ENCODE measurements around the gene IQGAP2.

IQGAP2 gene

GRCh38 chr5:76372323-76373054, 30.6 kb upstream of the IQGAP2 start:
- peaks cover 6% of the 10 kb centered on the region for H3K4me1 ChIP-seq (ENCODE audit: control insufficient read depth, insufficient read depth, low read length)
- no peak overlapping the region for H3K4me3 ChIP-seq (ENCODE audit: low read length)
- H3K27me3 ChIP-seq (replicated peaks; ENCODE audit: control insufficient read depth, insufficient read depth, low read length) = peaks cover 7% of the 10 kb centered on the region
- no peaks in the 10 kb centered on the region for H3K9me3 ChIP-seq (ENCODE audit: control insufficient read depth, low read length)
- H3K36me3 ChIP-seq (ENCODE audit: control insufficient read depth, insufficient read depth, low read length, severe bottlenecking) = no peaks in the 10 kb centered on the region
- H3K9ac ChIP-seq (ENCODE audit: low read length) = no peak overlapping the region
- DNase-seq (ENCODE audit: low read depth) = peak; percentile 70

GRCh38 chr5:76376148-76376865, 26.8 kb upstream of the IQGAP2 start:
- DNase-seq (ENCODE audit: low read depth) = no peak
- H3K4me1 ChIP-seq (ENCODE audit: control insufficient read depth, insufficient read depth, low read length) = peaks cover 6% of the 10 kb centered on the region
- H3K36me3 ChIP-seq (ENCODE audit: control insufficient read depth, insufficient read depth, low read length, severe bottlenecking) = no peaks in the 10 kb centered on the region
- H3K4me3 ChIP-seq (ENCODE audit: low read length) = no peak overlapping the region
- no peak overlapping the region for H3K9ac ChIP-seq (ENCODE audit: low read length)
- no peaks in the 10 kb centered on the region for H3K9me3 ChIP-seq (ENCODE audit: control insufficient read depth, low read length)
- H3K27me3 ChIP-seq (replicated peaks; ENCODE audit: control insufficient read depth, insufficient read depth, low read length) = peaks cover 14% of the 10 kb centered on the region

GRCh38 chr5:76376866-76377230, 26.2 kb upstream of the IQGAP2 start:
- DNase-seq (ENCODE audit: low read depth) = no peak
- Histone ChIP-seq H3K4me3 (ENCODE audit: low read length) (no peak overlapping the region), H3K9me3 (ENCODE audit: control insufficient read depth, low read length) (no peaks in the 10 kb centered on the region), H3K36me3 (ENCODE audit: control insufficient read depth, insufficient read depth, low read length, severe bottlenecking) (no peaks in the 10 kb centered on the region), H3K4me1 (ENCODE audit: control insufficient read depth, insufficient read depth, low read length) (peaks cover 6% of the 10 kb centered on the region), H3K27me3 (replicated peaks; ENCODE audit: control insufficient read depth, insufficient read depth, low read length) (peaks cover 14% of the 10 kb centered on the region), H3K9ac (ENCODE audit: low read length) (no peak overlapping the region)

GRCh38 chr5:76378355-76378754, 24.7 kb upstream of the IQGAP2 start:
- DNase-seq (ENCODE audit: low read depth) = no peak
- no peak overlapping the region for H3K9ac ChIP-seq (ENCODE audit: low read length)
- peaks cover 14% of the 10 kb centered on the region for H3K27me3 ChIP-seq (replicated peaks; ENCODE audit: control insufficient read depth, insufficient read depth, low read length)
- no peaks in the 10 kb centered on the region for H3K9me3 ChIP-seq (ENCODE audit: control insufficient read depth, low read length)
- H3K4me3 ChIP-seq (ENCODE audit: low read length) = no peak overlapping the region
- no peaks in the 10 kb centered on the region for H3K4me1 ChIP-seq (ENCODE audit: control insufficient read depth, insufficient read depth, low read length)
- H3K36me3 ChIP-seq (ENCODE audit: control insufficient read depth, insufficient read depth, low read length, severe bottlenecking) = no peaks in the 10 kb centered on the region

DNA sequence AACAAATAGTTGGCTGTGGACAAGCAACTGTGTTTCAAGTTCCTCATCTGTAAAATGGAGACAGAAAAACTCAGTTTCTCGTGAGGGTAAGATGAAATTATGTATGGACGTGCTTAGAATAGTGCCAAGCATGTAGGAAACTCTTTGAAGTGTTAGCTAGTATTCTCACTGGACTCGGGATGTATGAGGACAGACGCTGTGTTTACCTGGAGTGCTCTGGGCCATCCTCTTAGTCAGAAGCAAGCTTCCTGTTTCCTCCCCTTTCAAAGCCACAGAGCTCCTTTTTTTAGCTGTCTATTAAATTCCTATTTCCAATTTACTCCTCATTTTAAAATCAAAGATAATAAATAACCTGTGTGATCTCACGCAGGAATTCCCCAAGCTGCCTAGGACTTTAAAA, 23.8 kb upstream of the IQGAP2 start:
- H3K9me3 ChIP-seq (ENCODE audit: control insufficient read depth, low read length) = no peaks in the 10 kb centered on the region
- H3K27me3 ChIP-seq (replicated peaks; ENCODE audit: control insufficient read depth, insufficient read depth, low read length) = peaks cover 14% of the 10 kb centered on the region
- H3K36me3 ChIP-seq (ENCODE audit: control insufficient read depth, insufficient read depth, low read length, severe bottlenecking) = no peaks in the 10 kb centered on the region
- no peak overlapping the region for H3K4me3 ChIP-seq (ENCODE audit: low read length)
- no peak for DNase-seq (ENCODE audit: low read depth)
- H3K4me1 ChIP-seq (ENCODE audit: control insufficient read depth, insufficient read depth, low read length) = no peaks in the 10 kb centered on the region
- H3K9ac ChIP-seq (ENCODE audit: low read length) = no peak overlapping the region

DNA sequence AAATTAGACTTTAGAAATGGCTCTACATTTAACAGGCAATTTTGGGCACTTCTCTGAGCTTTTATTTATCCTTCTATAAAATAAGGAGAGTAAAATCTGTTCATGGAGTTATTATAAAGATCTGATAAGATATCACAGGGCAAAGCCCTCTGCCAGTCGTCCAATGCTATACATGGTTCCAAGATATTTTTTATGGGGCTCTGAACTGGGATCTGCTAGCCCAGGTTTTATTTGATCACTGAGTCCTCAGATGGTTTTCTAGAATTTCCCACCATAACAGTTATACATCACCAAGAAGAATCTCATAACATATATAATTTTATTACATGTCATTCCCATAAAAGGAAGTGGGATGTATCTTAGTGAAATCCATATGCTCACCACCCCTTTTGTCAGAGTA, 23.2 kb upstream of the IQGAP2 start:
- Histone ChIP-seq H3K36me3 (ENCODE audit: control insufficient read depth, insufficient read depth, low read length, severe bottlenecking) (no peaks in the 10 kb centered on the region), H3K9me3 (ENCODE audit: control insufficient read depth, low read length) (no peaks in the 10 kb centered on the region), H3K27me3 (replicated peaks; ENCODE audit: control insufficient read depth, insufficient read depth, low read length) (peaks cover 14% of the 10 kb centered on the region), H3K4me1 (ENCODE audit: control insufficient read depth, insufficient read depth, low read length) (no peaks in the 10 kb centered on the region), H3K4me3 (ENCODE audit: low read length) (no peak overlapping the region), H3K9ac (ENCODE audit: low read length) (no peak overlapping the region)
- DNase-seq (ENCODE audit: low read depth) = no peak

GRCh38 chr5:76380346-76381066, 22.6 kb upstream of the IQGAP2 start:
- Histone ChIP-seq H3K4me3 (ENCODE audit: low read length) (no peak overlapping the region), H3K9me3 (ENCODE audit: control insufficient read depth, low read length) (no peaks in the 10 kb centered on the region), H3K27me3 (replicated peaks; ENCODE audit: control insufficient read depth, insufficient read depth, low read length) (peaks cover 13% of the 10 kb centered on the region), H3K9ac (ENCODE audit: low read length) (no peak overlapping the region), H3K4me1 (ENCODE audit: control insufficient read depth, insufficient read depth, low read length) (no peaks in the 10 kb centered on the region), H3K36me3 (ENCODE audit: control insufficient read depth, insufficient read depth, low read length, severe bottlenecking) (no peaks in the 10 kb centered on the region)
- DNase-seq (ENCODE audit: low read depth) = no peak

GRCh38 chr5:76383126-76383832, 19.8 kb upstream of the IQGAP2 start:
- Histone ChIP-seq H3K36me3 (ENCODE audit: control insufficient read depth, insufficient read depth, low read length, severe bottlenecking) (no peaks in the 10 kb centered on the region), H3K4me3 (ENCODE audit: low read length) (no peak overlapping the region), H3K4me1 (ENCODE audit: control insufficient read depth, insufficient read depth, low read length) (no peaks in the 10 kb centered on the region), H3K9me3 (ENCODE audit: control insufficient read depth, low read length) (no peaks in the 10 kb centered on the region), H3K27me3 (replicated peaks; ENCODE audit: control insufficient read depth, insufficient read depth, low read length) (peaks cover 8% of the 10 kb centered on the region), H3K9ac (ENCODE audit: low read length) (no peak overlapping the region)
- DNase-seq (ENCODE audit: low read depth) = no peak

DNA sequence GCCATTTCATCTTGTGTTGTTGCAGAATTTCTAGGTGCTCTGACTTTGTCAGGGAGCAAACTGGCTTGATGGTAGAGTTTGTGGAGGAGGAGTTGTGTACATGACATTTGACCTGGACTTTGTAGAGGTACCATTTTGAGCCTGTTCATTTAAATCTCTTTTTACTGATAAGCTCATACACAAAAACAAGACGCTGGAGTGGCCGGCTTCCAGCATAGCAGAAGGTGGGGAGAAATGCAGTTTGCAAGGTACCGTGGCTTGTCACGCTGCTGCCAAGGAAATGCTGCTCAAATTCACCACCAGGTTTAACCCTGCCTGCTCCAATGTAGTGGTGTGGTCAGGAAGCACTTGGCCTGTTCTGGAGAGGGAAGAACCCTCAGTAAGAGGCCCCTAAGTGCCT, 18.9 kb upstream of the IQGAP2 start:
- Histone ChIP-seq H3K4me3 (ENCODE audit: low read length) (no peak overlapping the region), H3K27me3 (replicated peaks; ENCODE audit: control insufficient read depth, insufficient read depth, low read length) (peaks cover 8% of the 10 kb centered on the region)
- no peak for DNase-seq (ENCODE audit: low read depth)

DNA sequence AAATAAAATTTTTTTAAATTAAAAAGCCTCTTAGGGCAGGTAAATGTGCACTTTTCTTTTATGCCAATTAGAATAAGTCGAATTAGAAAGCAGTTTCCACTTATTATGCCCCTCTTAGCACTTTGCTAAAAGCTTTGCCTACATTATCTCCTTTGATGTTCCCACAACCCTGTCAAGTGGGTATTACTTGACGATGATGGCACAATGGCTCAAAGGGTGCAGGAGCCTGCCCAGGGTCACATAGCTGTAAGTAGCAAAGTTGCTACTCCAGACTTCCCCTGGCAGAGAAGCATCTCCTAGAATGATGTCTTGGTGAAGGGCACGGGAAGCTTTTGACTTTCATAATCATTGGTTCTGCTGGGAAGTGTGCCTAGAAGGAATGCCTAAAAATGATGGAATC, 18.4 kb upstream of the IQGAP2 start:
- peaks cover 6% of the 10 kb centered on the region for H3K27me3 ChIP-seq (replicated peaks; ENCODE audit: control insufficient read depth, insufficient read depth, low read length)
- no peaks in the 10 kb centered on the region for H3K4me1 ChIP-seq (ENCODE audit: control insufficient read depth, insufficient read depth, low read length)
- H3K36me3 ChIP-seq (ENCODE audit: control insufficient read depth, insufficient read depth, low read length, severe bottlenecking) = no peaks in the 10 kb centered on the region
- H3K4me3 ChIP-seq (ENCODE audit: low read length) = no peak overlapping the region
- H3K9ac ChIP-seq (ENCODE audit: low read length) = no peak overlapping the region
- no peaks in the 10 kb centered on the region for H3K9me3 ChIP-seq (ENCODE audit: control insufficient read depth, low read length)
- no peak for DNase-seq (ENCODE audit: low read depth)

More for the DNA sequence above, 18.9 kb upstream of the IQGAP2 start:
- Histone ChIP-seq H3K9me3 (ENCODE audit: control insufficient read depth, low read length) (no peaks in the 10 kb centered on the region), H3K36me3 (ENCODE audit: control insufficient read depth, insufficient read depth, low read length, severe bottlenecking) (no peaks in the 10 kb centered on the region), H3K9ac (ENCODE audit: low read length) (no peak overlapping the region), H3K4me1 (ENCODE audit: control insufficient read depth, insufficient read depth, low read length) (no peaks in the 10 kb centered on the region)

- H3K27me3 ChIP-seq (replicated peaks; ENCODE audit: control insufficient read depth, insufficient read depth, low read length) = peaks cover 8% of the 10 kb centered on the region
- H3K9me3 ChIP-seq (ENCODE audit: control insufficient read depth, low read length) = no peaks in the 10 kb centered on the region
- no peak for DNase-seq (ENCODE audit: low read depth)
- no peak overlapping the region for H3K4me3 ChIP-seq (ENCODE audit: low read length)
- no peaks in the 10 kb centered on the region for H3K36me3 ChIP-seq (ENCODE audit: control insufficient read depth, insufficient read depth, low read length, severe bottlenecking)
- H3K9ac ChIP-seq (ENCODE audit: low read length) = no peak overlapping the region
- no peaks in the 10 kb centered on the region for H3K4me1 ChIP-seq (ENCODE audit: control insufficient read depth, insufficient read depth, low read length)
These were observed 17.5 kb upstream of the IQGAP2 start for GRCh38 chr5:76385540-76385939.
